GM23338 (cell line): ENCODE data around the gene MAN2A2. TPM values are rescaled to one million over a fixed set of nuclear protein-coding genes. Genes with fewer than 3 reads are reported as not detected.

Experiments used
- ATAC-seq: fragments of 200-7000 bp; cut with Tn5 transposase; 3 replicates; pipeline ENCODE4 v1.9.1; 2020
- DNase-seq: peaks from one replicate; pipeline ENCODE4 v3.0.0-alpha.2; 2015; ENCODE audit warnings: low spot score
- H2AFZ ChIP-seq: fragments of 200-600 bp; sonication (generic); 2 replicates; pipeline ENCODE4 v1.8.0; 2016; ENCODE audit warnings: antibody characterized with exemption, mild to moderate bottlenecking, moderate library complexity
- H3F3A ChIP-seq: fragments of 200-600 bp; sonication (generic); replicated peaks from 2 replicates; pipeline ENCODE4 v1.8.0; 2017; ENCODE audit warnings: antibody characterized with exemption, mixed run types, low read depth
- H3K27ac ChIP-seq: fragments of 200-600 bp; sonication (generic); 2 replicates; pipeline ENCODE4 v1.6.1; 2016; ENCODE audit warnings: low read depth
- H3K27me3 ChIP-seq: fragments of 200-600 bp; sonication (generic); 2 replicates; pipeline ENCODE4 v1.8.0; 2016; ENCODE audit warnings: mild to moderate bottlenecking, mixed run types, moderate library complexity; ENCODE audit not compliant: insufficient read depth
- H3K36me3 ChIP-seq: fragments of 200-600 bp; sonication (generic); 2 replicates; pipeline ENCODE4 v1.8.0; 2016; ENCODE audit warnings: mild to moderate bottlenecking; ENCODE audit not compliant: insufficient read depth
- H3K4me1 ChIP-seq: fragments of 200-600 bp; sonication (generic); 2 replicates; pipeline ENCODE4 v1.8.0; 2016; ENCODE audit warnings: mild to moderate bottlenecking, moderate library complexity; ENCODE audit not compliant: insufficient read depth
- H3K4me2 ChIP-seq: fragments of 200-600 bp; sonication (generic); 2 replicates; pipeline ENCODE4 v1.7.1; 2017; ENCODE audit warnings: mixed run types
- H3K4me3 ChIP-seq: fragments of 200-600 bp; sonication (generic); 2 replicates; pipeline ENCODE4 v1.6.1; 2016; ENCODE audit warnings: mixed run types
- H3K79me2 ChIP-seq: fragments of 200-600 bp; sonication (generic); replicated peaks from 2 replicates; pipeline ENCODE4 v1.8.0; 2017; ENCODE audit warnings: mild to moderate bottlenecking; ENCODE audit not compliant: insufficient read depth
- H3K9me2 ChIP-seq: fragments of 200-600 bp; sonication (generic); 2 replicates; pipeline ENCODE4 v1.8.0; 2017; ENCODE audit not compliant: insufficient read depth
- H4K20me1 ChIP-seq: fragments of 200-600 bp; sonication (generic); replicated peaks from 2 replicates; pipeline ENCODE4 v1.8.0; 2017; ENCODE audit warnings: mild to moderate bottlenecking; ENCODE audit not compliant: insufficient read depth
- H3K27ac Mint-ChIP-seq: 2 replicates; pipeline ENCODE4 v1.8.0; 2020; ENCODE audit warnings: inconsistent platforms, mild to moderate bottlenecking, moderate library complexity, mixed read lengths
- H3K27me3 Mint-ChIP-seq: 3 replicates; pipeline ENCODE4 v1.8.0; 2022; ENCODE audit warnings: low read depth, mild to moderate bottlenecking, moderate library complexity, mixed read lengths, inconsistent platforms; ENCODE audit not compliant: insufficient read depth, poor library complexity
- H3K36me3 Mint-ChIP-seq: 3 replicates; pipeline ENCODE4 v1.8.0; 2021; ENCODE audit warnings: low read depth, mild to moderate bottlenecking, inconsistent platforms, moderate library complexity, mixed read lengths
- H3K4me1 Mint-ChIP-seq: 3 replicates; pipeline ENCODE4 v1.8.0; 2020; ENCODE audit warnings: mild to moderate bottlenecking, inconsistent platforms, mixed read lengths
- H3K4me3 Mint-ChIP-seq: 3 replicates; pipeline ENCODE4 v1.8.0; 2021; ENCODE audit warnings: moderate library complexity, mild to moderate bottlenecking, inconsistent platforms, mixed read lengths
- H3K9me3 Mint-ChIP-seq: 3 replicates; pipeline ENCODE4 v1.8.0; 2020; ENCODE audit warnings: moderate library complexity, mild to moderate bottlenecking, inconsistent platforms, mixed read lengths
- CREB1 ChIP-seq: fragments of 250-450 bp; sonication (Bioruptor Pico); IDR thresholded peaks from 2 replicates; pipeline ENCODE4 v1.5.0; 2020; ENCODE audit warnings: low read depth, mild to moderate bottlenecking, moderate library complexity
- EZH2 ChIP-seq: fragments of 200-600 bp; sonication (generic); IDR thresholded peaks from one replicate; pipeline ENCODE4 v1.8.0; 2017; ENCODE audit warnings: antibody characterized with exemption, mild to moderate bottlenecking, low read depth; ENCODE audit not compliant: unreplicated experiment
- EZH2phosphoT487 ChIP-seq: fragments of 200-600 bp; sonication (generic); IDR thresholded peaks from one replicate; pipeline ENCODE4 v1.8.1; 2018; ENCODE audit warnings: antibody characterized with exemption; ENCODE audit not compliant: unreplicated experiment
- JUNB ChIP-seq: IDR thresholded peaks from one replicate; pipeline ENCODE4 v1.6.1; 2016; ENCODE audit warnings: antibody characterized with exemption; ENCODE audit not compliant: unreplicated experiment
- NANOG ChIP-seq: IDR thresholded peaks from 2 replicates; pipeline ENCODE4 v1.6.1; 2016; ENCODE audit warnings: antibody characterized with exemption, borderline replicate concordance
- POLR2AphosphoS5 ChIP-seq: IDR thresholded peaks from 2 replicates; pipeline ENCODE4 v1.6.1; 2016; ENCODE audit warnings: antibody characterized with exemption, low read depth
- STAT1 ChIP-seq: IDR thresholded peaks from one replicate; pipeline ENCODE4 v1.6.1; 2016; ENCODE audit warnings: antibody characterized with exemption; ENCODE audit not compliant: unreplicated experiment
- ZNF114 ChIP-seq: fragments of 250-450 bp; sonication (Bioruptor Pico); IDR thresholded peaks from 2 replicates; pipeline ENCODE4 v1.5.0; 2020; ENCODE audit warnings: mild to moderate bottlenecking, moderate library complexity
- ZNF331 ChIP-seq: fragments of 250-450 bp; sonication (Bioruptor Pico); IDR thresholded peaks from 2 replicates; pipeline ENCODE4 v1.5.0; 2020; ENCODE audit warnings: low read depth, mild to moderate bottlenecking, moderate library complexity
- polyA plus RNA-seq: library from polyadenylated mRNA; unstranded; fragments of >200 nt; fragmentation: Nextera tagmentation; extraction: Ambion mirVana; gene quantifications from 2 replicates; pipeline ENCODE4 v1.2.1, GENCODE V29; 2016
- total RNA-seq: library from RNA; depleted of rRNA; stranded (reverse); fragments of >200 nt; shearing (Covaris generic); gene quantifications from 2 replicates; pipeline ENCODE4 v1.2.3, GENCODE V29; 2014
- TF ChIP-seq, protein P1 (sequence below): fragments of 250-450 bp; sonication (Bioruptor Pico); IDR thresholded peaks from 2 replicates; pipeline ENCODE4 v1.5.0; 2020; ENCODE audit warnings: mild to moderate bottlenecking, moderate library complexity
- TF ChIP-seq, protein P2 (sequence below), 2 experiments: fragments of 200-600 bp in 1 of 2; sonication (generic) in 1 of 2; conservative IDR thresholded peaks; 2 replicates each; pipeline versions ENCODE4 v1.5.1 to v1.6.1; 2016 to 2017; ENCODE audit warnings: antibody characterized with exemption in 2 of 2, low read depth in 2 of 2, mild to moderate bottlenecking in 2 of 2, moderate library complexity in 1 of 2
- TF ChIP-seq, protein P3 (sequence below): IDR thresholded peaks from one replicate; pipeline ENCODE4 v1.6.1; 2018; ENCODE audit warnings: antibody characterized with exemption; ENCODE audit not compliant: unreplicated experiment
- TF ChIP-seq, protein P4 (sequence below): IDR thresholded peaks from 2 replicates; pipeline ENCODE4 v1.6.1; 2016; ENCODE audit warnings: antibody characterized with exemption

The MAN2A2 gene
- total and polyA plus RNA-seq, 2 experiments from 2014 or later, result 8.2 to 17.1 TPM

DNA sequence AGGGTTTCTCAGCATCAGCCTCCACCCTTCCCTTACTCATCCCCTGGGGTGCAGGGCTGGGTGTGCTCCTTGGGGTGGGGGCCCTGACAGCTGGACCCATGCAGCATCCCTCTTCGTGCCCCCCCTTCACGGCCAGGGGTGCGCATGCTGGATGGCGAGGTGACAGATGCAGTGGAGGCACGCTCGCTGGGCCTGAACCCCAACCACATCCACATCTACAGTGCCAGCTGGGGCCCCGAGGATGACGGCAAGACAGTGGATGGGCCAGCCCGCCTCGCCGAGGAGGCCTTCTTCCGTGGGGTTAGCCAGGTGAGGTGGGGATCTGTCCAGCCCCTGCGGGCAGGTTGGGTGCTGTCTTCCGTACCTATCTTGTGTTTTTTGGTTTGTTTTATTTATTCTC lies 25.1 kb upstream of the MAN2A2 start:
- Mint-ChIP-seq H3K4me3 (no peak overlapping the region), H3K9me3 (no peaks in the 10 kb centered on the region), H3K27ac (no peak overlapping the region), H3K4me1 (peaks cover 18% of the 10 kb centered on the region), H3K36me3 (peaks cover 26% of the 10 kb centered on the region), H3K27me3 (peaks cover 7% of the 10 kb centered on the region)
- Histone ChIP-seq H3K27ac (no peak overlapping the region), H3K79me2 (peaks cover 13% of the 10 kb centered on the region), H3K4me2 (no peak overlapping the region), H3K9me2 (no peaks in the 10 kb centered on the region), H3K4me3 (no peak overlapping the region), H4K20me1 (no peaks in the 10 kb centered on the region), H3K36me3 (no peaks in the 10 kb centered on the region; the same call in 1 of the 2 replicates), H3K27me3 (no peaks in the 10 kb centered on the region), H3K4me1 (peaks cover 14% of the 10 kb centered on the region), H3F3A (no peaks in the 10 kb centered on the region; the same call in 1 of the 2 replicates), H2AFZ (no peak overlapping the region)
- ATAC-seq (no peak), DNase-seq (no peak)
- TF ChIP-seq NANOG (no peak), POLR2AphosphoS5 (no peak), STAT1 (no peak), EZH2phosphoT487 (no peak), ZNF114 (CRISPR knock-in tag) (no peak), EZH2 (no peak), JUNB (no peak), CREB1 (CRISPR knock-in tag) (no peak), ZNF331 (CRISPR knock-in tag) (no peak)
- TF ChIP-seq, protein P1, sequence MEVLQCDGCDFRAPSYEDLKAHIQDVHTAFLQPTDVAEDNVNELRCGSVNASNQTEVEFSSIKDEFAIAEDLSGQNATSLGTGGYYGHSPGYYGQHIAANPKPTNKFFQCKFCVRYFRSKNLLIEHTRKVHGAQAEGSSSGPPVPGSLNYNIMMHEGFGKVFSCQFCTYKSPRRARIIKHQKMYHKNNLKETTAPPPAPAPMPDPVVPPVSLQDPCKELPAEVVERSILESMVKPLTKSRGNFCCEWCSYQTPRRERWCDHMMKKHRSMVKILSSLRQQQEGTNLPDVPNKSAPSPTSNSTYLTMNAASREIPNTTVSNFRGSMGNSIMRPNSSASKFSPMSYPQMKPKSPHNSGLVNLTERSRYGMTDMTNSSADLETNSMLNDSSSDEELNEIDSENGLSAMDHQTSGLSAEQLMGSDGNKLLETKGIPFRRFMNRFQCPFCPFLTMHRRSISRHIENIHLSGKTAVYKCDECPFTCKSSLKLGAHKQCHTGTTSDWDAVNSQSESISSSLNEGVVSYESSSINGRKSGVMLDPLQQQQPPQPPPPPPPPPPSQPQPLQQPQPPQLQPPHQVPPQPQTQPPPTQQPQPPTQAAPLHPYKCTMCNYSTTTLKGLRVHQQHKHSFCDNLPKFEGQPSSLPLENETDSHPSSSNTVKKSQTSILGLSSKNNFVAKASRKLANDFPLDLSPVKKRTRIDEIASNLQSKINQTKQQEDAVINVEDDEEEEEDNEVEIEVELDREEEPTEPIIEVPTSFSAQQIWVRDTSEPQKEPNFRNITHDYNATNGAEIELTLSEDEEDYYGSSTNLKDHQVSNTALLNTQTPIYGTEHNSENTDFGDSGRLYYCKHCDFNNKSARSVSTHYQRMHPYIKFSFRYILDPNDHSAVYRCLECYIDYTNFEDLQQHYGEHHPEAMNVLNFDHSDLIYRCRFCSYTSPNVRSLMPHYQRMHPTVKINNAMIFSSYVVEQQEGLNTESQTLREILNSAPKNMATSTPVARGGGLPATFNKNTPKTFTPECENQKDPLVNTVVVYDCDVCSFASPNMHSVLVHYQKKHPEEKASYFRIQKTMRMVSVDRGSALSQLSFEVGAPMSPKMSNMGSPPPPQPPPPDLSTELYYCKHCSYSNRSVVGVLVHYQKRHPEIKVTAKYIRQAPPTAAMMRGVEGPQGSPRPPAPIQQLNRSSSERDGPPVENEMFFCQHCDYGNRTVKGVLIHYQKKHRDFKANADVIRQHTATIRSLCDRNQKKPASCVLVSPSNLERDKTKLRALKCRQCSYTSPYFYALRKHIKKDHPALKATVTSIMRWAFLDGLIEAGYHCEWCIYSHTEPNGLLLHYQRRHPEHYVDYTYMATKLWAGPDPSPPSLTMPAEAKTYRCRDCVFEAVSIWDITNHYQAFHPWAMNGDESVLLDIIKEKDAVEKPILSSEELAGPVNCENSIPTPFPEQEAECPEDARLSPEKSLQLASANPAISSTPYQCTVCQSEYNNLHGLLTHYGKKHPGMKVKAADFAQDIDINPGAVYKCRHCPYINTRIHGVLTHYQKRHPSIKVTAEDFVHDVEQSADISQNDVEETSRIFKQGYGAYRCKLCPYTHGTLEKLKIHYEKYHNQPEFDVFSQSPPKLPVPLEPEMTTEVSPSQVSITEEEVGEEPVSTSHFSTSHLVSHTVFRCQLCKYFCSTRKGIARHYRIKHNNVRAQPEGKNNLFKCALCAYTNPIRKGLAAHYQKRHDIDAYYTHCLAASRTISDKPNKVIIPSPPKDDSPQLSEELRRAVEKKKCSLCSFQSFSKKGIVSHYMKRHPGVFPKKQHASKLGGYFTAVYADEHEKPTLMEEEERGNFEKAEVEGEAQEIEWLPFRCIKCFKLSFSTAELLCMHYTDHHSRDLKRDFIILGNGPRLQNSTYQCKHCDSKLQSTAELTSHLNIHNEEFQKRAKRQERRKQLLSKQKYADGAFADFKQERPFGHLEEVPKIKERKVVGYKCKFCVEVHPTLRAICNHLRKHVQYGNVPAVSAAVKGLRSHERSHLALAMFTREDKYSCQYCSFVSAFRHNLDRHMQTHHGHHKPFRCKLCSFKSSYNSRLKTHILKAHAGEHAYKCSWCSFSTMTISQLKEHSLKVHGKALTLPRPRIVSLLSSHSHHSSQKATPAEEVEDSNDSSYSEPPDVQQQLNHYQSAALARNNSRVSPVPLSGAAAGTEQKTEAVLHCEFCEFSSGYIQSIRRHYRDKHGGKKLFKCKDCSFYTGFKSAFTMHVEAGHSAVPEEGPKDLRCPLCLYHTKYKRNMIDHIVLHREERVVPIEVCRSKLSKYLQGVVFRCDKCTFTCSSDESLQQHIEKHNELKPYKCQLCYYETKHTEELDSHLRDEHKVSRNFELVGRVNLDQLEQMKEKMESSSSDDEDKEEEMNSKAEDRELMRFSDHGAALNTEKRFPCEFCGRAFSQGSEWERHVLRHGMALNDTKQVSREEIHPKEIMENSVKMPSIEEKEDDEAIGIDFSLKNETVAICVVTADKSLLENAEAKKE (CRISPR knock-in tag), result no peak
- TF ChIP-seq, protein P2, sequence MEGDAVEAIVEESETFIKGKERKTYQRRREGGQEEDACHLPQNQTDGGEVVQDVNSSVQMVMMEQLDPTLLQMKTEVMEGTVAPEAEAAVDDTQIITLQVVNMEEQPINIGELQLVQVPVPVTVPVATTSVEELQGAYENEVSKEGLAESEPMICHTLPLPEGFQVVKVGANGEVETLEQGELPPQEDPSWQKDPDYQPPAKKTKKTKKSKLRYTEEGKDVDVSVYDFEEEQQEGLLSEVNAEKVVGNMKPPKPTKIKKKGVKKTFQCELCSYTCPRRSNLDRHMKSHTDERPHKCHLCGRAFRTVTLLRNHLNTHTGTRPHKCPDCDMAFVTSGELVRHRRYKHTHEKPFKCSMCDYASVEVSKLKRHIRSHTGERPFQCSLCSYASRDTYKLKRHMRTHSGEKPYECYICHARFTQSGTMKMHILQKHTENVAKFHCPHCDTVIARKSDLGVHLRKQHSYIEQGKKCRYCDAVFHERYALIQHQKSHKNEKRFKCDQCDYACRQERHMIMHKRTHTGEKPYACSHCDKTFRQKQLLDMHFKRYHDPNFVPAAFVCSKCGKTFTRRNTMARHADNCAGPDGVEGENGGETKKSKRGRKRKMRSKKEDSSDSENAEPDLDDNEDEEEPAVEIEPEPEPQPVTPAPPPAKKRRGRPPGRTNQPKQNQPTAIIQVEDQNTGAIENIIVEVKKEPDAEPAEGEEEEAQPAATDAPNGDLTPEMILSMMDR (conservative IDR thresholded peaks at IDR 0.05; ENCODE audit: low read depth in 2 of 2), result no peak
- TF ChIP-seq, protein P3, sequence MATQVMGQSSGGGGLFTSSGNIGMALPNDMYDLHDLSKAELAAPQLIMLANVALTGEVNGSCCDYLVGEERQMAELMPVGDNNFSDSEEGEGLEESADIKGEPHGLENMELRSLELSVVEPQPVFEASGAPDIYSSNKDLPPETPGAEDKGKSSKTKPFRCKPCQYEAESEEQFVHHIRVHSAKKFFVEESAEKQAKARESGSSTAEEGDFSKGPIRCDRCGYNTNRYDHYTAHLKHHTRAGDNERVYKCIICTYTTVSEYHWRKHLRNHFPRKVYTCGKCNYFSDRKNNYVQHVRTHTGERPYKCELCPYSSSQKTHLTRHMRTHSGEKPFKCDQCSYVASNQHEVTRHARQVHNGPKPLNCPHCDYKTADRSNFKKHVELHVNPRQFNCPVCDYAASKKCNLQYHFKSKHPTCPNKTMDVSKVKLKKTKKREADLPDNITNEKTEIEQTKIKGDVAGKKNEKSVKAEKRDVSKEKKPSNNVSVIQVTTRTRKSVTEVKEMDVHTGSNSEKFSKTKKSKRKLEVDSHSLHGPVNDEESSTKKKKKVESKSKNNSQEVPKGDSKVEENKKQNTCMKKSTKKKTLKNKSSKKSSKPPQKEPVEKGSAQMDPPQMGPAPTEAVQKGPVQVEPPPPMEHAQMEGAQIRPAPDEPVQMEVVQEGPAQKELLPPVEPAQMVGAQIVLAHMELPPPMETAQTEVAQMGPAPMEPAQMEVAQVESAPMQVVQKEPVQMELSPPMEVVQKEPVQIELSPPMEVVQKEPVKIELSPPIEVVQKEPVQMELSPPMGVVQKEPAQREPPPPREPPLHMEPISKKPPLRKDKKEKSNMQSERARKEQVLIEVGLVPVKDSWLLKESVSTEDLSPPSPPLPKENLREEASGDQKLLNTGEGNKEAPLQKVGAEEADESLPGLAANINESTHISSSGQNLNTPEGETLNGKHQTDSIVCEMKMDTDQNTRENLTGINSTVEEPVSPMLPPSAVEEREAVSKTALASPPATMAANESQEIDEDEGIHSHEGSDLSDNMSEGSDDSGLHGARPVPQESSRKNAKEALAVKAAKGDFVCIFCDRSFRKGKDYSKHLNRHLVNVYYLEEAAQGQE, result no peak
- TF ChIP-seq, protein P4, sequence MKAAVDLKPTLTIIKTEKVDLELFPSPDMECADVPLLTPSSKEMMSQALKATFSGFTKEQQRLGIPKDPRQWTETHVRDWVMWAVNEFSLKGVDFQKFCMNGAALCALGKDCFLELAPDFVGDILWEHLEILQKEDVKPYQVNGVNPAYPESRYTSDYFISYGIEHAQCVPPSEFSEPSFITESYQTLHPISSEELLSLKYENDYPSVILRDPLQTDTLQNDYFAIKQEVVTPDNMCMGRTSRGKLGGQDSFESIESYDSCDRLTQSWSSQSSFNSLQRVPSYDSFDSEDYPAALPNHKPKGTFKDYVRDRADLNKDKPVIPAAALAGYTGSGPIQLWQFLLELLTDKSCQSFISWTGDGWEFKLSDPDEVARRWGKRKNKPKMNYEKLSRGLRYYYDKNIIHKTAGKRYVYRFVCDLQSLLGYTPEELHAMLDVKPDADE, result no peak
